Right forelimb (tissue), 1 donor: ENCODE results near the gene TP53I13.
"Not testable (repeated sequence)": the region's sequence is repeated elsewhere in the genome, so short reads cannot be mapped to it uniquely, and the experiment has no call there.

Experiments used
- DNase-seq: peaks from one replicate; pipeline ENCODE4 v3.0.0-alpha.2; 2018

The TP53I13 gene

GRCh38 chr17:29568331-29569244 is at the start of gene TP53I13:
TP53I13 (plus strand) TSS chr17:29568701; CDS start chr17:29568759, 58 bp downstream.
- DNase-seq, result peak; percentile 93

- no peak for DNase-seq
Observed at GRCh38 chr17:29524692-29525091, 43.8 kb upstream of the TP53I13 start.

GRCh38 chr17:29526322-29526721 is 42.2 kb upstream of the TP53I13 start:
- no peak for DNase-seq

GRCh38 chr17:29533976-29534375 is 34.5 kb upstream of the TP53I13 start:
- DNase-seq, result no peak

- no peak for DNase-seq
Observed at GRCh38 chr17:29544066-29544465, 24.4 kb upstream of the TP53I13 start.

GRCh38 chr17:29546085-29546484 is 22.4 kb upstream of the TP53I13 start:
- no peak for DNase-seq

GRCh38 chr17:29546830-29547229 is 21.7 kb upstream of the TP53I13 start:
- no peak for DNase-seq

GRCh38 chr17:29549177-29549923 is 19.2 kb upstream of the TP53I13 start:
- no peak for DNase-seq

GRCh38 chr17:29555840-29556239 is 12.7 kb upstream of the TP53I13 start:
- DNase-seq, result no peak

- DNase-seq, result no peak
Observed at GRCh38 chr17:29557085-29557738, 11.3 kb upstream of the TP53I13 start.

- no peak for DNase-seq
Observed at GRCh38 chr17:29557739-29558116, 10.8 kb upstream of the TP53I13 start.

- DNase-seq, result not testable (repeated sequence)
Observed at GRCh38 chr17:29558139-29558538, 10.4 kb upstream of the TP53I13 start.

GRCh38 chr17:29559640-29560039 is 8.9 kb upstream of the TP53I13 start:
- no peak for DNase-seq

GRCh38 chr17:29560316-29560715 is 8.2 kb upstream of the TP53I13 start:
- no peak for DNase-seq

GRCh38 chr17:29561554-29562517 is 6.7 kb upstream of the TP53I13 start:
- DNase-seq, result no peak

- no peak for DNase-seq
Observed at GRCh38 chr17:29562615-29563014, 5.9 kb upstream of the TP53I13 start.

- DNase-seq, result no peak
Observed at GRCh38 chr17:29563816-29564215, 4.7 kb upstream of the TP53I13 start.

GRCh38 chr17:29565643-29566472 is 2.6 kb upstream of the TP53I13 start:
- no peak for DNase-seq

GRCh38 chr17:29566473-29567303 is 1.8 kb upstream of the TP53I13 start, which contains the start of gene ABHD15:
ABHD15 (minus strand) TSS chr17:29567037; CDS start chr17:29566966, 71 bp downstream.
- no peak for DNase-seq

- no peak for DNase-seq
Observed at GRCh38 chr17:29567304-29567553, 1.3 kb upstream of the TP53I13 start.
